Activated B cell treated with CpG ODN at 0.5 μM for 24 hours (primary cell): ENCODE measurements around the gene TMEM179B. TPM values are rescaled to one million over a fixed set of nuclear protein-coding genes. Genes with fewer than 3 reads are reported as not detected.

ENCODE experiments used
- ATAC-seq: fragments of 200-7000 bp; cut with Tn5 transposase; one replicate; pipeline ENCODE4 v1.10.0; 2021; ENCODE audit warnings: low read depth, mild to moderate bottlenecking, moderate library complexity
- CTCF ChIA-PET: fragments of 350-600 bp; sonication (Branson Sonifier 250); formaldehyde crosslinking; loops from one replicate; lab custom pipeline; 2021; ENCODE audit warnings: antibody characterized with exemption; lab: Charles Lee
- POLR2A ChIA-PET: fragments of 350-600 bp; sonication (Branson Sonifier 250); formaldehyde crosslinking; loops from one replicate; lab custom pipeline; 2021; ENCODE audit warnings: antibody characterized with exemption; lab: Charles Lee
- DNase-seq: peaks from one replicate; pipeline ENCODE4 v3.0.0; 2022
- H3K27ac Mint-ChIP-seq: one replicate; pipeline ENCODE4 v1.8.0; 2020; ENCODE audit warnings: mixed read lengths
- H3K27me3 Mint-ChIP-seq: one replicate; pipeline ENCODE4 v1.8.0; 2021; ENCODE audit warnings: mixed read lengths
- H3K36me3 Mint-ChIP-seq: one replicate; pipeline ENCODE4 v1.8.0; 2021; ENCODE audit warnings: low read depth, mixed read lengths
- H3K4me1 Mint-ChIP-seq: one replicate; pipeline ENCODE4 v1.8.0; 2021; ENCODE audit warnings: mixed read lengths
- H3K4me3 Mint-ChIP-seq: one replicate; pipeline ENCODE4 v1.8.0; 2020; ENCODE audit warnings: mild to moderate bottlenecking, mixed read lengths
- H3K9me3 Mint-ChIP-seq: one replicate; pipeline ENCODE4 v1.8.0; 2020; ENCODE audit warnings: mixed read lengths
- CTCF ChIP-seq: fragments of 200-600 bp; IDR thresholded peaks from one replicate; pipeline ENCODE4 v1.8.0; 2022; ENCODE audit warnings: antibody characterized with exemption, mild to moderate bottlenecking
- intact Hi-C: fragments of 100-400 bp; cut with micrococcal nuclease; formaldehyde crosslinking; loops from one replicate; pipeline ENCODE4 v1.15.1; 2024
- total RNA-seq: library from RNA; stranded (reverse); gene quantifications from 2 replicates; pipeline ENCODE4 v1.2.3, GENCODE V29; 2022

Gene TMEM179B
- total RNA-seq, 1 donor from 2014 or later, result 47.7 TPM

- CTCF ChIA-PET, result interaction anchor here (0.7 to 1.3 kb wide), 2 partner anchors 19 to 210 kb away, joined by 3 to 11 read pairs; partner anchors contain the start of gene TMEM179B
- TF ChIP-seq CTCF, result no peak
- intact Hi-C loops, result loop anchor here (1.0 to 2.0 kb wide), 9 partner anchors 13 to 75 kb away; partner anchors contain the start of genes POLR2G, SLC3A2, TAF6L and TMEM179B
- Mint-ChIP-seq H3K4me1 (peaks cover 36% of the 10 kb centered on the region), H3K4me3 (peak within 1 kb of the TSS; percentile 96), H3K9me3 (no peaks in the 10 kb centered on the region), H3K27me3 (no peaks in the 10 kb centered on the region), H3K36me3 (peaks cover 38% of the 10 kb centered on the region), H3K27ac (peak within 1 kb of the TSS; percentile 93)
- peak; percentile 86 for ATAC-seq
- POLR2A ChIA-PET, result interaction anchor here (0.6 to 5.5 kb wide), 32 partner anchors 8 to 238 kb away, joined by 3 to 123 read pairs (median 6); partner anchors contain the start of genes B3GAT3, C11orf98, CSKMT and HNRNPUL2
- DNase-seq, result peak; percentile 99
These were observed 18.1 kb downstream of the TMEM179B start, which contains the start of gene NXF1 for GRCh38 chr11:62805076-62805892. NXF1 (minus strand) TSS chr11:62805440; CDS start chr11:62805356, 84 bp downstream.

GRCh38 chr11:62805961-62806441 lies 18.8 kb downstream of the TMEM179B start:
- ATAC-seq, result peak; percentile 8
- peak overlapping the region; percentile 96 for H3K4me3 Mint-ChIP-seq
- POLR2A ChIA-PET, result interaction anchor here (0.6 to 5.5 kb wide), 29 partner anchors 8 to 238 kb away, joined by 3 to 123 read pairs (median 5); partner anchors contain the start of genes B3GAT3, C11orf98, CSKMT and HNRNPUL2

GRCh38 chr11:62806611-62807121 lies 19.5 kb downstream of the TMEM179B start:
- POLR2A ChIA-PET, result interaction anchor here (0.5 to 5.5 kb wide), 22 partner anchors 7 to 219 kb away, joined by 3 to 123 read pairs (median 6); partner anchors contain the start of genes B3GAT3, SLC3A2, STX5 and TEX54
- Mint-ChIP-seq H3K36me3 (peaks cover 27% of the 10 kb centered on the region), H3K27ac (peak overlapping the region; percentile 93), H3K4me1 (peaks cover 34% of the 10 kb centered on the region), H3K4me3 (peak overlapping the region; percentile 96), H3K27me3 (no peaks in the 10 kb centered on the region), H3K9me3 (no peaks in the 10 kb centered on the region)
- no peak for TF ChIP-seq CTCF
- intact Hi-C loops, result no loop called here
- no peak for DNase-seq
- CTCF ChIA-PET, result interaction anchor here (1.3 to 1.6 kb wide), 2 partner anchors 20 kb away, joined by 9 to 11 read pairs; partner anchors contain the start of gene TMEM179B
- ATAC-seq, result no peak

More at GRCh38 chr11:62805961-62806441, 18.8 kb downstream of the TMEM179B start:
- peaks cover 34% of the 10 kb centered on the region for H3K36me3 Mint-ChIP-seq
- H3K27me3 Mint-ChIP-seq, result no peaks in the 10 kb centered on the region
- peak overlapping the region; percentile 93 for H3K27ac Mint-ChIP-seq
- CTCF ChIA-PET, result interaction anchor here (0.7 to 1.3 kb wide), 2 partner anchors 19 to 211 kb away, joined by 3 to 11 read pairs; partner anchors contain the start of gene TMEM179B
- H3K9me3 Mint-ChIP-seq, result no peaks in the 10 kb centered on the region
- H3K4me1 Mint-ChIP-seq, result peaks cover 36% of the 10 kb centered on the region
- no peak for DNase-seq
- no peak for TF ChIP-seq CTCF
- intact Hi-C loops, result loop anchor here (1.0 to 2.0 kb wide), 9 partner anchors 14 to 74 kb away; partner anchors contain the start of genes POLR2G, SLC3A2, TAF6L and TMEM179B

- Mint-ChIP-seq H3K27me3 (no peaks in the 10 kb centered on the region), H3K4me1 (peaks cover 10% of the 10 kb centered on the region), H3K36me3 (peaks cover 20% of the 10 kb centered on the region), H3K4me3 (no peak overlapping the region), H3K9me3 (no peaks in the 10 kb centered on the region), H3K27ac (peak overlapping the region; percentile 26)
- ChIA-PET POLR2A (interaction anchor here (0.5 to 3.3 kb wide), 2 partner anchors 21 to 54 kb away, joined by 3 to 16 read pairs; partner anchors contain the start of gene STX5), CTCF (no interaction called here)
- no peak for TF ChIP-seq CTCF
- ATAC-seq (no peak), DNase-seq (no peak)
- intact Hi-C loops, result no loop called here
These were observed 23.5 kb downstream of the TMEM179B start for GRCh38 chr11:62810748-62811147.
